ENCODE measurements around the gene FLRT2. TPM values are rescaled to one million over a fixed set of nuclear protein-coding genes. Genes with fewer than 3 reads are reported as not detected.

Gene FLRT2
- total and polyA plus RNA-seq, 10 of the 15 experiments (the other 5 are each of a cell fraction or from before 2014, with no cell fraction given), result 0.03 to 0.13 TPM; not detected in 8

DNA sequence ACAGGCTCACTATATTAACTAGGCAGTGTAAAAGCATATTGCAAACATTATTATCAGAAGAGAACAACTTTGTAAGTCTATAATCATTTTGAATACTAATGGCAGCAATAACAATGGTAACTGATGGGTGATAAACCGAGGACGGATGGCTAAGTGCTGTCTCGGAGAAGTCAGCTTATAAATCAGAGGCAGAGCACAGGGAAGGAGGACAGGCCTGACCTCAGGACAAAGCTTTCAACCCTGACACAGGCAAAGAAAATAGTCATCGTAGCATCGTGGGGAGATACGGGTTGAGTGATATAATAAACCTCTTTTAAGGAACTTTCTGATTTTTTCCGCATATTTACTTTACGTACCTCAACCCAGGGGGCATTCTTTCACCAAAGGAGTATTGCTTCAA lies 48.4 kb downstream of the FLRT2 start:
- 42% methylated on average over 8 of the region's 8 CpGs for WGBS (ENCODE audit: insufficient coverage, insufficient replicate concordance, low lambda C conversion rate, missing lambda C conversion rate)

More for the DNA sequence above, 48.4 kb downstream of the FLRT2 start:
- CTCF ChIA-PET, result no interaction called here
- no peaks in the 10 kb centered on the region for H3K79me2 ChIP-seq (ENCODE audit: control insufficient read depth, insufficient read depth, low read length)
- FAIRE-seq (no peak), DNase-seq (ENCODE audit: low read depth, low spot score) (no peak), ATAC-seq (no peak)
- no peaks in the 10 kb centered on the region for H3K9me3 ChIP-seq (replicated peaks; ENCODE audit: control insufficient read depth, insufficient read depth, low read length)
- TF ChIP-seq HDAC6 (IDR thresholded peaks at IDR 0.05; ENCODE audit: unreplicated experiment) (no peak), NR2C2 (IDR thresholded peaks at IDR 0.05; ENCODE audit: borderline replicate concordance, control insufficient read depth, insufficient read length, low read depth) (no peak), NFIC (IDR thresholded peaks at IDR 0.05; ENCODE audit: low read depth, low read length) (no peak), IRF4 (IDR thresholded peaks at IDR 0.05; ENCODE audit: low read depth, low read length) (no peak), MTA2 (IDR thresholded peaks at IDR 0.05; ENCODE audit: low read depth) (no peak), PAX8 (IDR thresholded peaks at IDR 0.05) (no peak), SMC3 (IDR thresholded peaks at IDR 0.05; ENCODE audit: borderline replicate concordance, low read length) (no peak), ZNF384 (IDR thresholded peaks at IDR 0.05; ENCODE audit: borderline replicate concordance, low read depth, low read length) (no peak), MYC (IDR thresholded peaks at IDR 0.05; ENCODE audit: insufficient read depth, insufficient read length, insufficient replicate concordance, low read length, severe bottlenecking) (no peak), POU2F2 (IDR thresholded peaks at IDR 0.05; ENCODE audit: borderline replicate concordance, low read depth, low read length) (no peak)
- TF ChIP-seq, protein P1, sequence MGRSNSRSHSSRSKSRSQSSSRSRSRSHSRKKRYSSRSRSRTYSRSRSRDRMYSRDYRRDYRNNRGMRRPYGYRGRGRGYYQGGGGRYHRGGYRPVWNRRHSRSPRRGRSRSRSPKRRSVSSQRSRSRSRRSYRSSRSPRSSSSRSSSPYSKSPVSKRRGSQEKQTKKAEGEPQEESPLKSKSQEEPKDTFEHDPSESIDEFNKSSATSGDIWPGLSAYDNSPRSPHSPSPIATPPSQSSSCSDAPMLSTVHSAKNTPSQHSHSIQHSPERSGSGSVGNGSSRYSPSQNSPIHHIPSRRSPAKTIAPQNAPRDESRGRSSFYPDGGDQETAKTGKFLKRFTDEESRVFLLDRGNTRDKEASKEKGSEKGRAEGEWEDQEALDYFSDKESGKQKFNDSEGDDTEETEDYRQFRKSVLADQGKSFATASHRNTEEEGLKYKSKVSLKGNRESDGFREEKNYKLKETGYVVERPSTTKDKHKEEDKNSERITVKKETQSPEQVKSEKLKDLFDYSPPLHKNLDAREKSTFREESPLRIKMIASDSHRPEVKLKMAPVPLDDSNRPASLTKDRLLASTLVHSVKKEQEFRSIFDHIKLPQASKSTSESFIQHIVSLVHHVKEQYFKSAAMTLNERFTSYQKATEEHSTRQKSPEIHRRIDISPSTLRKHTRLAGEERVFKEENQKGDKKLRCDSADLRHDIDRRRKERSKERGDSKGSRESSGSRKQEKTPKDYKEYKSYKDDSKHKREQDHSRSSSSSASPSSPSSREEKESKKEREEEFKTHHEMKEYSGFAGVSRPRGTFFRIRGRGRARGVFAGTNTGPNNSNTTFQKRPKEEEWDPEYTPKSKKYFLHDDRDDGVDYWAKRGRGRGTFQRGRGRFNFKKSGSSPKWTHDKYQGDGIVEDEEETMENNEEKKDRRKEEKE (IDR thresholded peaks at IDR 0.05), result no peak
- H3K4me3 ChIP-seq, result no peak overlapping the region
- BruUV-seq (replicated peaks), result no TSS peak
- no peak overlapping the region for H3K4me2 ChIP-seq (ENCODE audit: control insufficient read depth, insufficient read depth)
- SMC1A ChIA-PET (ENCODE audit: uncharacterized antibody, unreplicated experiment), result interaction anchor here (0.6 kb wide), 1 partner anchor 243 kb away, joined by 3 read pairs; no protein-coding TSS in a partner anchor
- no peaks in the 10 kb centered on the region for H4K20me1 ChIP-seq (ENCODE audit: control insufficient read depth, insufficient read depth)
- intact Hi-C loops (cut with micrococcal nuclease; ENCODE audit: unreplicated experiment) (no loop called here), in situ Hi-C loops (cut with MboI) (no loop called here)
- no peaks in the 10 kb centered on the region for H3K4me1 ChIP-seq (ENCODE audit: control insufficient read depth, insufficient read depth, low read length)
- H3K36me3 ChIP-seq (ENCODE audit: control insufficient read depth in 2 of 2, insufficient read depth in 2 of 2, low read length in 1 of 2), result no peaks in the 10 kb centered on the region
- RAD21 ChIA-PET (ENCODE audit: unreplicated experiment), result no interaction called here
- H3K27ac ChIP-seq (ENCODE audit: control insufficient read depth, insufficient read depth), result no peak overlapping the region
- H3K27me3 ChIP-seq (replicated peaks in 1 of 2; ENCODE audit: control insufficient read depth in 2 of 2, insufficient read depth in 2 of 2, low read length in 1 of 2), result no peaks in the 10 kb centered on the region
- H2AFZ ChIP-seq (ENCODE audit: control insufficient read depth, low read depth, low read length), result no peak overlapping the region
- H3K9ac ChIP-seq (ENCODE audit: control insufficient read depth, insufficient read depth, low read length), result no peak overlapping the region
- POLR2A ChIA-PET, result no interaction called here

Data from GM12878 (cell line).